SK-N-SH (cell line): Measurements from ENCODE around the gene ACAT2. TPM values are rescaled to one million over a fixed set of nuclear protein-coding genes. Genes with fewer than 3 reads are reported as not detected.

Experiments
- CTCF ChIA-PET: fragments of 300-600, 350-600 bp; formaldehyde crosslinking; extraction: SDS; loops from one replicate; lab custom pipeline; 2021; lab: Yijun Ruan, JAX
- POLR2A ChIA-PET: fragments of 350-600 bp; sonication (Branson Sonifier 250); formaldehyde crosslinking; extraction: SDS; loops from one replicate; lab custom pipeline; 2020; ENCODE audit warnings: antibody characterized with exemption, inconsistent platforms; lab: Yijun Ruan, JAX
- DNase-seq: peaks from one replicate; pipeline ENCODE4 v3.0.0; 2012
- H2AFZ ChIP-seq: fragments of 200-600 bp; sonication (generic); 2 replicates; pipeline ENCODE4 v1.8.1; 2016; ENCODE audit warnings: antibody characterized with exemption, mild to moderate bottlenecking, low read depth
- H3F3A ChIP-seq: fragments of 200-600 bp; sonication (generic); replicated peaks from 2 replicates; pipeline ENCODE3; 2016; ENCODE audit warnings: antibody characterized with exemption, mild to moderate bottlenecking; ENCODE audit not compliant: insufficient read depth
- H3K27ac ChIP-seq, 2 experiments: fragments of 200-500 bp in 1 of 2; fragments of 200-600 bp in 1 of 2; sonication (Bioruptor generic) in 1 of 2; sonication (generic), shearing (Covaris generic) in 1 of 2; 2 replicates each; pipeline versions ENCODE4 v1.5.1 to v1.6.1; 2014 to 2016; ENCODE audit warnings: low read depth in 2 of 2, inconsistent platforms in 1 of 2, low read length in 1 of 2, mild to moderate bottlenecking in 1 of 2, mixed read lengths in 1 of 2
- H3K27me3 ChIP-seq: fragments of 200-600 bp; sonication (generic), shearing (Covaris generic); 2 replicates; pipeline ENCODE4 v1.6.1; 2016; ENCODE audit warnings: mixed run types; ENCODE audit not compliant: insufficient read depth
- H3K36me3 ChIP-seq, 2 experiments: fragments of 200-500 bp in 1 of 2; fragments of 200-600 bp in 1 of 2; sonication (Bioruptor generic) in 1 of 2; sonication (generic) in 1 of 2; replicated peaks in 1 of 2; 2 replicates each; pipeline versions ENCODE3 to v1.5.1; 2014 to 2016; ENCODE audit warnings: low read length in 1 of 2, mild to moderate bottlenecking in 1 of 2; ENCODE audit not compliant: insufficient read depth in 2 of 2, control insufficient read depth in 1 of 2
- H3K4me1 ChIP-seq, 2 experiments: fragments of 200-500 bp in 1 of 2; fragments of 200-600 bp in 1 of 2; sonication (Bioruptor generic) in 1 of 2; sonication (generic), shearing (Covaris generic) in 1 of 2; 2 replicates each; pipeline versions ENCODE4 v1.5.1 to v1.6.1; 2014 to 2016; ENCODE audit warnings: low read depth in 1 of 2, low read length in 1 of 2, mixed run types in 1 of 2; ENCODE audit not compliant: insufficient read depth in 2 of 2, control insufficient read depth in 1 of 2
- H3K4me2 ChIP-seq: fragments of 200-600 bp; sonication (generic), shearing (Covaris generic); 2 replicates; pipeline ENCODE4 v1.6.1; 2017; ENCODE audit warnings: mixed run types
- H3K4me3 ChIP-seq, 2 experiments: fragments of 200-500 bp in 1 of 2; fragments of 200-600 bp in 1 of 2; sonication (Bioruptor generic) in 1 of 2; sonication (generic), shearing (Covaris generic) in 1 of 2; 2 replicates each; pipeline versions ENCODE4 v1.5.1 to v1.8.1; 2014 to 2016; ENCODE audit warnings: low read depth in 2 of 2, inconsistent platforms in 1 of 2, low read length in 1 of 2, mild to moderate bottlenecking in 1 of 2, mixed read lengths in 1 of 2, moderate library complexity in 1 of 2
- H3K79me2 ChIP-seq: fragments of 200-600 bp; sonication (generic); 2 replicates; pipeline ENCODE4 v1.8.1; 2017; ENCODE audit warnings: mild to moderate bottlenecking; ENCODE audit not compliant: insufficient read depth
- H3K9ac ChIP-seq: fragments of 200-600 bp; sonication (generic); 2 replicates; pipeline ENCODE4 v1.6.1; 2017; ENCODE audit warnings: mixed run types
- H3K9me2 ChIP-seq: fragments of 200-600 bp; sonication (generic); 2 replicates; pipeline ENCODE4 v1.6.1; 2017; ENCODE audit warnings: mixed run types
- H3K9me3 ChIP-seq: fragments of 200-600 bp; sonication (generic); 2 replicates; pipeline ENCODE4 v1.6.1; 2017; ENCODE audit warnings: mixed run types, mild to moderate bottlenecking, moderate library complexity
- H4K20me1 ChIP-seq: fragments of 200-600 bp; sonication (generic); 2 replicates; pipeline ENCODE4 v1.6.1; 2017; ENCODE audit warnings: mild to moderate bottlenecking, mixed run types; ENCODE audit not compliant: insufficient read depth
- CTCF ChIP-seq: fragments of 200-600 bp; sonication (generic); IDR thresholded peaks from 2 replicates; pipeline ENCODE4 v1.6.1; 2017; ENCODE audit warnings: antibody characterized with exemption, mild to moderate bottlenecking, moderate library complexity
- EZH2phosphoT487 ChIP-seq: fragments of 200-600 bp; sonication (generic); IDR thresholded peaks from 2 replicates; pipeline ENCODE4 v1.6.1; 2017; ENCODE audit warnings: low read depth, mixed run types, mild to moderate bottlenecking, antibody characterized with exemption, moderate library complexity, borderline replicate concordance
- FOXJ3 ChIP-seq: sonication (generic); formaldehyde crosslinking; IDR thresholded peaks from 2 replicates; pipeline ENCODE4 v1.5.1; 2020; ENCODE audit warnings: mild to moderate bottlenecking, missing genetic modification reagents
- JUND ChIP-seq: IDR thresholded peaks from 2 replicates; pipeline ENCODE4 v1.4.0; 2012
- MXI1 ChIP-seq: IDR thresholded peaks from 2 replicates; pipeline ENCODE4 v1.6.1; 2012; ENCODE audit warnings: mild to moderate bottlenecking, low read depth, low read length, improper control_type of control experiment
- PBX3 ChIP-seq: IDR thresholded peaks from 2 replicates; pipeline ENCODE4; 2012
- RFX5 ChIP-seq: IDR thresholded peaks from 2 replicates; pipeline ENCODE4 v1.6.1; 2012; ENCODE audit warnings: mild to moderate bottlenecking, improper control_type of control experiment, low read length
- WGBS: methylation state at CpG from one replicate; pipeline ENCODE4 v1.1.6; 2017; ENCODE audit warnings: low lambda C conversion rate; 5-methylcytosine and 5-hydroxymethylcytosine counted together
- polyA plus RNA-seq, 3 experiments: library from polyadenylated mRNA; depleted of rRNA; stranded (reverse); fragments of >200 nt; gene quantifications; 2 replicates each; pipeline ENCODE4 v1.2.3, GENCODE V29; 2012

Gene ACAT2
- polyA plus RNA-seq, 1 of the 3 experiments (the other 2 are of a cell fraction): 13.1 TPM

GRCh38 chr6:159726255-159726917, 35.5 kb upstream of the ACAT2 start:
- ChIA-PET CTCF (interaction anchor here (0.6 to 3.6 kb wide), 7 partner anchors 8 to 831 kb away, joined by 3 to 21 read pairs (median 3); no protein-coding TSS in a partner anchor), POLR2A (interaction anchor here (1.0 to 3.4 kb wide), 7 partner anchors 9 to 242 kb away, joined by 3 to 25 read pairs (median 5); partner anchors contain the start of genes ACAT2, MRPL18, SOD2 and TCP1)

More at GRCh38 chr6:159726255-159726917, 35.5 kb upstream of the ACAT2 start:
- DNase-seq: no peak
- Histone ChIP-seq H3K9me3 (no peaks in the 10 kb centered on the region), H3K4me3 (peak overlapping the region; percentile 74 to 82), H3K9ac (peak overlapping the region; percentile 97), H3F3A (no peaks in the 10 kb centered on the region), H3K27ac (peak overlapping the region; percentile 97 to 99), H3K4me1 (peaks cover 4 to 9% of the 10 kb centered on the region in 2 experiments; a peak in 3 of 4 replicates), H2AFZ (peak overlapping the region; percentile 87), H4K20me1 (peaks cover 35% of the 10 kb centered on the region), H3K79me2 (peaks cover 93% of the 10 kb centered on the region), H3K4me2 (peak overlapping the region; percentile 89), H3K27me3 (no peaks in the 10 kb centered on the region), H3K36me3 (peaks cover 0 to 8% of the 10 kb centered on the region in 2 experiments), H3K9me2 (no peaks in the 10 kb centered on the region)
- TF ChIP-seq EZH2phosphoT487 (no peak), RFX5 (no peak), FOXJ3 (CRISPR knock-in tag) (no peak), PBX3 (no peak), MXI1 (no peak; the same call in 1 of the 2 replicates), JUND (no peak), CTCF (no peak)
- WGBS: 2% methylated on average over 16 of the region's 30 CpGs
